ENCODE results near the gene PDE8A. TPM values are rescaled to one million over a fixed set of nuclear protein-coding genes. Genes with fewer than 3 reads are reported as not detected.

The PDE8A gene
- total and polyA plus RNA-seq, 2 donors (not counting 3 experiments of a cell fraction or from before 2014, with no cell fraction given) = 21.3 to 45.7 TPM

DNA sequence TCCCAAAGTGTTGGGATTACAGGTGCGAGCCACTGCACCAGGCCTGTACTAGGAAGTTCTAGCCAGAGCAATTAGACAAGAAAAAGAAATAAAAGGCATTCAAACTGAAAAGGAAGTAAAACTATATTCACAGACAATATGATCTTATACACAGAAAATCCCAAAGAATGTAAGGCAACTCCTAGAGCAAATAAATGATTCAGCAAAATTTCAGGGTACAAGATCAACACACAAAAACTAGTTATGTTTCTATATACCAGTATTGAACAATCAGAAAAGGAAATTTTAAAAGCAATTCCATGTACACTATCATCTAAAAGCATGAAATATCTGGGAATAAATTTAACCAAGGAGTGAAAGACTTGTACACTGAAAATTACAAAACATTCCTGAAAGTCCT is 180.6 kb downstream of the PDE8A start:
- BruUV-seq (replicated peaks) = no TSS peak
- TF ChIP-seq FOS (IDR thresholded peaks at IDR 0.05; ENCODE audit: borderline replicate concordance, insufficient read depth, low read length) (no peak), JUN (IDR thresholded peaks at IDR 0.05; ENCODE audit: borderline replicate concordance, insufficient read depth, insufficient read length, low read depth) (no peak), POLR2AphosphoS5 (IDR thresholded peaks at IDR 0.05; ENCODE audit: insufficient read depth, low read depth, low read length) (no peak), EZH2 (IDR thresholded peaks at IDR 0.05; ENCODE audit: borderline replicate concordance, low read depth, low read length, severe bottlenecking) (no peak), GATA2 (IDR thresholded peaks at IDR 0.05; ENCODE audit: insufficient read depth, insufficient read length, low read depth, low read length) (no peak), POLR2A (IDR thresholded peaks at IDR 0.05; ENCODE audit: low read depth, low read length) (no peak), MYC (IDR thresholded peaks at IDR 0.05; ENCODE audit: low read depth, low read length) (no peak)
- TF ChIP-seq, protein P1, sequence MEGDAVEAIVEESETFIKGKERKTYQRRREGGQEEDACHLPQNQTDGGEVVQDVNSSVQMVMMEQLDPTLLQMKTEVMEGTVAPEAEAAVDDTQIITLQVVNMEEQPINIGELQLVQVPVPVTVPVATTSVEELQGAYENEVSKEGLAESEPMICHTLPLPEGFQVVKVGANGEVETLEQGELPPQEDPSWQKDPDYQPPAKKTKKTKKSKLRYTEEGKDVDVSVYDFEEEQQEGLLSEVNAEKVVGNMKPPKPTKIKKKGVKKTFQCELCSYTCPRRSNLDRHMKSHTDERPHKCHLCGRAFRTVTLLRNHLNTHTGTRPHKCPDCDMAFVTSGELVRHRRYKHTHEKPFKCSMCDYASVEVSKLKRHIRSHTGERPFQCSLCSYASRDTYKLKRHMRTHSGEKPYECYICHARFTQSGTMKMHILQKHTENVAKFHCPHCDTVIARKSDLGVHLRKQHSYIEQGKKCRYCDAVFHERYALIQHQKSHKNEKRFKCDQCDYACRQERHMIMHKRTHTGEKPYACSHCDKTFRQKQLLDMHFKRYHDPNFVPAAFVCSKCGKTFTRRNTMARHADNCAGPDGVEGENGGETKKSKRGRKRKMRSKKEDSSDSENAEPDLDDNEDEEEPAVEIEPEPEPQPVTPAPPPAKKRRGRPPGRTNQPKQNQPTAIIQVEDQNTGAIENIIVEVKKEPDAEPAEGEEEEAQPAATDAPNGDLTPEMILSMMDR (IDR thresholded peaks at IDR 0.05; ENCODE audit: extremely low read depth in 1 of 2, insufficient read depth in 1 of 2, low read depth in 1 of 2, low read length in 2 of 2) = no peak
- TF ChIP-seq, protein P2, sequence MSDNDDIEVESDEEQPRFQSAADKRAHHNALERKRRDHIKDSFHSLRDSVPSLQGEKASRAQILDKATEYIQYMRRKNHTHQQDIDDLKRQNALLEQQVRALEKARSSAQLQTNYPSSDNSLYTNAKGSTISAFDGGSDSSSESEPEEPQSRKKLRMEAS (IDR thresholded peaks at IDR 0.05; ENCODE audit: insufficient read depth, insufficient read length) = no peak
- intact Hi-C loops (cut with micrococcal nuclease) = no loop called here
- Histone ChIP-seq H3K27ac (ENCODE audit: insufficient read depth, low read depth, low read length) (no peak overlapping the region), H3K27me3 (ENCODE audit: control insufficient read depth in 2 of 2, insufficient read depth in 2 of 2, low read length in 2 of 2) (no peaks in the 10 kb centered on the region), H3K9me1 (replicated peaks; ENCODE audit: control insufficient read depth, extremely low read depth, insufficient read depth, low read length) (no peaks in the 10 kb centered on the region), H3K36me3 (ENCODE audit: control insufficient read depth in 2 of 2, extremely low read depth in 1 of 2, insufficient read depth in 2 of 2, low read length in 2 of 2) (no peaks in the 10 kb centered on the region), H3K4me2 (ENCODE audit: insufficient read depth, low read length) (no peak overlapping the region), H2AFZ (ENCODE audit: low read depth, low read length) (no peak overlapping the region), H4K20me1 (replicated peaks; ENCODE audit: control insufficient read depth, extremely low read depth, insufficient read depth, low read length) (no peaks in the 10 kb centered on the region), H3K79me2 (ENCODE audit: control insufficient read depth, insufficient read depth, low read length) (no peaks in the 10 kb centered on the region), H3K4me1 (ENCODE audit: control insufficient read depth, extremely low read depth, insufficient read depth, low read length) (no peaks in the 10 kb centered on the region), H3K9ac (replicated peaks; ENCODE audit: extremely low read depth, insufficient read depth, low read length) (no peak overlapping the region), H3K4me3 (replicated peaks in 1 of 3; ENCODE audit: insufficient read depth in 1 of 3, low read depth in 1 of 3, low read length in 3 of 3) (no peak overlapping the region), H3K9me3 (replicated peaks; ENCODE audit: control insufficient read depth, insufficient read depth, low read length) (no peaks in the 10 kb centered on the region)
- CTCF ChIA-PET = no interaction called here
- FAIRE-seq = no peak
- dilution Hi-C loops (cut with MboI; ENCODE audit: extremely low pct_ligation_motif_present, low sequenced_read_pairs) = no loop called here
- POLR2A ChIA-PET = no interaction called here
- DNase-seq (ENCODE audit: low read depth, low spot score) = no peak
